ENCODE results near the gene MCL1.

The MCL1 gene

GRCh38 chr1:150552128-150552910, 27.1 kb downstream of the MCL1 start (continued):
- TF ChIP-seq ZNF701 (tag by site-specific recombination; IDR thresholded peaks at IDR 0.05) (no peak), ZNF501 (tag by site-specific recombination; IDR thresholded peaks at IDR 0.05) (no peak), ZNF621 (tag by site-specific recombination; IDR thresholded peaks at IDR 0.05) (no peak), ZNF398 (tag by site-specific recombination; IDR thresholded peaks at IDR 0.05) (peak; percentile 94), SP3 (tag by site-specific recombination; IDR thresholded peaks at IDR 0.05) (peak; percentile 51), ZBTB8A (tag by site-specific recombination; IDR thresholded peaks at IDR 0.05) (no peak), ZNF596 (tag by site-specific recombination; IDR thresholded peaks at IDR 0.05) (no peak), KLF9 (tag by site-specific recombination; IDR thresholded peaks at IDR 0.05; ENCODE audit: low read depth) (no peak), ZNF654 (tag by site-specific recombination; IDR thresholded peaks at IDR 0.05; ENCODE audit: low read depth) (no peak), ZNF174 (tag by site-specific recombination; IDR thresholded peaks at IDR 0.05) (no peak), TRIM28 (IDR thresholded peaks at IDR 0.05; ENCODE audit: borderline replicate concordance, low read length) (no peak), ZNF221 (tag by site-specific recombination; IDR thresholded peaks at IDR 0.05; ENCODE audit: borderline replicate concordance) (no peak), ZNF660 (tag by site-specific recombination; IDR thresholded peaks at IDR 0.05) (no peak)
- TF ChIP-seq, protein P1, sequence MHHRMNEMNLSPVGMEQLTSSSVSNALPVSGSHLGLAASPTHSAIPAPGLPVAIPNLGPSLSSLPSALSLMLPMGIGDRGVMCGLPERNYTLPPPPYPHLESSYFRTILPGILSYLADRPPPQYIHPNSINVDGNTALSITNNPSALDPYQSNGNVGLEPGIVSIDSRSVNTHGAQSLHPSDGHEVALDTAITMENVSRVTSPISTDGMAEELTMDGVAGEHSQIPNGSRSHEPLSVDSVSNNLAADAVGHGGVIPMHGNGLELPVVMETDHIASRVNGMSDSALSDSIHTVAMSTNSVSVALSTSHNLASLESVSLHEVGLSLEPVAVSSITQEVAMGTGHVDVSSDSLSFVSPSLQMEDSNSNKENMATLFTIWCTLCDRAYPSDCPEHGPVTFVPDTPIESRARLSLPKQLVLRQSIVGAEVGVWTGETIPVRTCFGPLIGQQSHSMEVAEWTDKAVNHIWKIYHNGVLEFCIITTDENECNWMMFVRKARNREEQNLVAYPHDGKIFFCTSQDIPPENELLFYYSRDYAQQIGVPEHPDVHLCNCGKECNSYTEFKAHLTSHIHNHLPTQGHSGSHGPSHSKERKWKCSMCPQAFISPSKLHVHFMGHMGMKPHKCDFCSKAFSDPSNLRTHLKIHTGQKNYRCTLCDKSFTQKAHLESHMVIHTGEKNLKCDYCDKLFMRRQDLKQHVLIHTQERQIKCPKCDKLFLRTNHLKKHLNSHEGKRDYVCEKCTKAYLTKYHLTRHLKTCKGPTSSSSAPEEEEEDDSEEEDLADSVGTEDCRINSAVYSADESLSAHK (tag by site-specific recombination; IDR thresholded peaks at IDR 0.05), result no peak
- TF ChIP-seq, protein P2, sequence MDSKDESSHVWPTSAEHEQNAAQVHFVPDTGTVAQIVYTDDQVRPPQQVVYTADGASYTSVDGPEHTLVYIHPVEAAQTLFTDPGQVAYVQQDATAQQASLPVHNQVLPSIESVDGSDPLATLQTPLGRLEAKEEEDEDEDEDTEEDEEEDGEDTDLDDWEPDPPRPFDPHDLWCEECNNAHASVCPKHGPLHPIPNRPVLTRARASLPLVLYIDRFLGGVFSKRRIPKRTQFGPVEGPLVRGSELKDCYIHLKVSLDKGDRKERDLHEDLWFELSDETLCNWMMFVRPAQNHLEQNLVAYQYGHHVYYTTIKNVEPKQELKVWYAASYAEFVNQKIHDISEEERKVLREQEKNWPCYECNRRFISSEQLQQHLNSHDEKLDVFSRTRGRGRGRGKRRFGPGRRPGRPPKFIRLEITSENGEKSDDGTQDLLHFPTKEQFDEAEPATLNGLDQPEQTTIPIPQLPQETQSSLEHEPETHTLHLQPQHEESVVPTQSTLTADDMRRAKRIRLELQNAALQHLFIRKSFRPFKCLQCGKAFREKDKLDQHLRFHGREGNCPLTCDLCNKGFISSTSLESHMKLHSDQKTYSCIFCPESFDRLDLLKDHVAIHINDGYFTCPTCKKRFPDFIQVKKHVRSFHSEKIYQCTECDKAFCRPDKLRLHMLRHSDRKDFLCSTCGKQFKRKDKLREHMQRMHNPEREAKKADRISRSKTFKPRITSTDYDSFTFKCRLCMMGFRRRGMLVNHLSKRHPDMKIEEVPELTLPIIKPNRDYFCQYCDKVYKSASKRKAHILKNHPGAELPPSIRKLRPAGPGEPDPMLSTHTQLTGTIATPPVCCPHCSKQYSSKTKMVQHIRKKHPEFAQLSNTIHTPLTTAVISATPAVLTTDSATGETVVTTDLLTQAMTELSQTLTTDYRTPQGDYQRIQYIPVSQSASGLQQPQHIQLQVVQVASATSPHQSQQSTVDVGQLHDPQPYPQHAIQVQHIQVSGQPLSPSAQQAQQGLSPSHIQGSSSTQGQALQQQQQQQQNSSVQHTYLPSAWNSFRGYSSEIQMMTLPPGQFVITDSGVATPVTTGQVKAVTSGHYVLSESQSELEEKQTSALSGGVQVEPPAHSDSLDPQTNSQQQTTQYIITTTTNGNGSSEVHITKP (tag by site-specific recombination; IDR thresholded peaks at IDR 0.05), result peak; percentile 93
- TF ChIP-seq, protein P3, sequence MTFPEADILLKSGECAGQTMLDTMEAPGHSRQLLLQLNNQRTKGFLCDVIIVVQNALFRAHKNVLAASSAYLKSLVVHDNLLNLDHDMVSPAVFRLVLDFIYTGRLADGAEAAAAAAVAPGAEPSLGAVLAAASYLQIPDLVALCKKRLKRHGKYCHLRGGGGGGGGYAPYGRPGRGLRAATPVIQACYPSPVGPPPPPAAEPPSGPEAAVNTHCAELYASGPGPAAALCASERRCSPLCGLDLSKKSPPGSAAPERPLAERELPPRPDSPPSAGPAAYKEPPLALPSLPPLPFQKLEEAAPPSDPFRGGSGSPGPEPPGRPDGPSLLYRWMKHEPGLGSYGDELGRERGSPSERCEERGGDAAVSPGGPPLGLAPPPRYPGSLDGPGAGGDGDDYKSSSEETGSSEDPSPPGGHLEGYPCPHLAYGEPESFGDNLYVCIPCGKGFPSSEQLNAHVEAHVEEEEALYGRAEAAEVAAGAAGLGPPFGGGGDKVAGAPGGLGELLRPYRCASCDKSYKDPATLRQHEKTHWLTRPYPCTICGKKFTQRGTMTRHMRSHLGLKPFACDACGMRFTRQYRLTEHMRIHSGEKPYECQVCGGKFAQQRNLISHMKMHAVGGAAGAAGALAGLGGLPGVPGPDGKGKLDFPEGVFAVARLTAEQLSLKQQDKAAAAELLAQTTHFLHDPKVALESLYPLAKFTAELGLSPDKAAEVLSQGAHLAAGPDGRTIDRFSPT (tag by site-specific recombination; IDR thresholded peaks at IDR 0.05), result no peak

All from HEK293 (cell line).